Activated CD8-positive, alpha-beta T cell treated with anti-CD3 and anti-CD28 coated beads, Interleukin-2, amount 10 ng/mL, durations not matched to agents 7 days and 5 days (primary cell): Measurements from ENCODE around the gene FAM32A. TPM values are rescaled to one million over a fixed set of nuclear protein-coding genes. Genes with fewer than 3 reads are reported as not detected.

Source experiments
- ATAC-seq: fragments of 150-1000 bp; cut with Tn5 transposase; one replicate; pipeline ENCODE4 v1.10.0; 2021; ENCODE audit warnings: moderate library complexity
- CTCF ChIA-PET: fragments of 350-600 bp; sonication (Branson Sonifier 250); formaldehyde crosslinking; loops from one replicate; lab custom pipeline; 2021; ENCODE audit warnings: antibody characterized with exemption; lab: Charles Lee
- POLR2A ChIA-PET: fragments of 350-600 bp; sonication (Branson Sonifier 250); formaldehyde crosslinking; loops from one replicate; lab custom pipeline; 2021; ENCODE audit warnings: antibody characterized with exemption; lab: Charles Lee
- DNase-seq: peaks from one replicate; pipeline ENCODE4 v3.0.0-alpha.2; 2020
- H3K27ac Mint-ChIP-seq: one replicate; pipeline ENCODE4 v1.8.0; 2021; ENCODE audit warnings: mild to moderate bottlenecking, mixed read lengths
- H3K27me3 Mint-ChIP-seq: one replicate; pipeline ENCODE4 v1.8.0; 2021; ENCODE audit warnings: low read depth, mixed read lengths
- H3K36me3 Mint-ChIP-seq: one replicate; pipeline ENCODE4 v1.8.0; 2021; ENCODE audit warnings: low read depth, mixed read lengths
- H3K4me1 Mint-ChIP-seq: one replicate; pipeline ENCODE4 v1.8.0; 2021; ENCODE audit warnings: low read depth, mixed read lengths
- H3K4me3 Mint-ChIP-seq: one replicate; pipeline ENCODE4 v1.8.0; 2021; ENCODE audit warnings: mild to moderate bottlenecking, mixed read lengths
- H3K9me3 Mint-ChIP-seq: one replicate; pipeline ENCODE4 v1.8.0; 2022; ENCODE audit warnings: mixed read lengths; ENCODE audit not compliant: insufficient read depth
- total RNA-seq, 2 experiments: library from RNA; stranded (reverse); gene quantifications; one replicate each; pipeline ENCODE4 v1.2.3, GENCODE V29; 2021

The FAM32A gene
- total RNA-seq, 2 experiments from 2014 or later, result 65.8 to 69.4 TPM

DNA sequence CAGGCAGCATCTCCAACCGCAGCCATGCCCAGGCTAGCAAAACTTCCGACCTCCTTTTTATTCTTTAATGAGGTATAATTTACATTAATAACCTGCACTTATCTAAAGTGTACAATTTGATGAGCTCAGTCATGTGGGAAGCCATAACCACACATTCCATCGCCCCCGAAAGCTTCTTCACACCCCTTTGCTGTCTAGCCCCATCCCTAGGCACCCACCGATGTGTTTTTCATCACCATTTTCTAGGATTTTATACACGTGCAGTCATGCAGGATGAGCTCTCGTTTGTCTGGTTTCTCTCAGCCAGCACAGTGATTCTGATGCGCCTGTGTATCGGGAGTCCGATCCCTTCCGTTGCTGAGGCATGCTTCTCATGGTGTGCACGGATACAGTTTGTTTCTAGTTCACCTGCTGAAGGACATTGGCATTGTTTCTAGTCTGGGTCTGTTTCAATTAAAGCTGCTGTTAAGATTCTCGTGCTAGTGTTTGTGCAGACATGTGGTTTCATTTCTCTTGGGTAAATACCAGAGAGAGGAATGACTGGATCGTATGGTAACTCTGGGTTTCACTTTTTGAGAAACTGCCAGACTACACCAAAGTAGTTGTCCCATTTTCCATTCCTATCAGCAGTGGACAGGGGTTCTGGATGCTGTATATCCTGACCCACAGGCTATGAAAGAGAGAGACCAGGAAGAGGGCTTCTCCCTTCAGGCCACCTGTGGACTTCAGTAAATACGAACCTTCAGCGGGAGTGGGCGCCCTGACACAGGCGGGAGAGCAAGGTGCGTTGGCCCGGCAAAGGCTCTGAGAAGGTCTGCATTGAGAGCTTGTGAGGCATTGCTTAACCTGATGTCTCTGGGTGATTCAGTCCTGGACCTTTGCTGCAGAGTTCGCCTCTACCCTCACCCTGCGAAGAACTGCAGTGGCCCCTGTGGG lies 17.4 kb downstream of the FAM32A start:
- DNase-seq (no peak), ATAC-seq (no peak)
- peaks cover 70% of the 10 kb centered on the region for H3K4me1 Mint-ChIP-seq
- CTCF ChIA-PET, result interaction anchor here (0.8 to 1.3 kb wide), 4 partner anchors 12 to 183 kb away, joined by 3 to 4 read pairs (median 3); no protein-coding TSS in a partner anchor
- POLR2A ChIA-PET, result interaction anchor here (0.6 to 1.4 kb wide), 7 partner anchors 17 to 440 kb away, joined by 3 read pairs; partner anchors contain the start of genes FAM32A and KLF2
- H3K9me3 Mint-ChIP-seq, result no peaks in the 10 kb centered on the region
- no peaks in the 10 kb centered on the region for H3K27me3 Mint-ChIP-seq
- H3K4me3 Mint-ChIP-seq, result peak overlapping the region; percentile 16
- peak overlapping the region; percentile 73 for H3K27ac Mint-ChIP-seq
- H3K36me3 Mint-ChIP-seq, result peaks cover 67% of the 10 kb centered on the region

DNA sequence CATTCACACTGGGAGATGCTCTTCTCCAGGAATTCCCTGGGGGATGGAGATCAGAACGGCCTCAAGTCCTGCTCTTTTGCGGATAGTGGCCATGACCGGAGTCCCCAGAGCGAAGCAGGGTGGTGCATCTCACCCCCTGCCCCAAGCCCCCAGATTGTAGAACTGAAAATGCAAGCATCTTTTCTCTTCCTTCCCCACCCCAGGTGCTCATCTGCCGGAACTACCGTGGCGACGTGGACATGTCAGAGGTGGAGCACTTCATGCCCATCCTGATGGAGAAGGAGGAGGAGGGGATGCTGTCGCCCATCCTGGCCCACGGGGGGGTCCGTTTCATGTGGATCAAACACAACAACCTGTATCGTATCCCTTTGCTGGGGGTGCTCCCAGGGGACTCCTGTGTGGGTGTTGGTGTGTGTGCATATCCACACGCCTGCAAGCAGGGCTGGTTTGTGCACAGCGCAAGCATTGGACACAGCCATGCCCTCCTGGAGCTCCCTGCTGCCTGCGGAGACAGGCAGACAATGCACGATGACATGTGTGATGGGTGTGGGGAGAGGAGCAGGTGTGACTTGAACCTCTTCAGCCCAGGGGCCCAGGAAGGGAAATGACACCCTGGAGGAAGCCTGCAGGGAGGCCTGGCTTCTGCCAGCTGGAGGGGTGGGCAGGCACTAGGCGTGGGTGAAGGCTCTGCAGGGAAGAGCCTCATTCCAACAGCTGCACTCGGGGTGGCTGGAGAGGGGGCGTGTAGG lies 18.2 kb downstream of the FAM32A start:
- no peaks in the 10 kb centered on the region for H3K27me3 Mint-ChIP-seq
- no peak overlapping the region for H3K4me3 Mint-ChIP-seq
- peaks cover 74% of the 10 kb centered on the region for H3K36me3 Mint-ChIP-seq
- peak overlapping the region; percentile 79 for H3K27ac Mint-ChIP-seq
- no peak for DNase-seq
- H3K4me1 Mint-ChIP-seq, result peaks cover 76% of the 10 kb centered on the region
- POLR2A ChIA-PET, result interaction anchor here (0.6 to 1.4 kb wide), 3 partner anchors 18 to 441 kb away, joined by 3 read pairs; partner anchors contain the start of gene FAM32A
- CTCF ChIA-PET, result interaction anchor here (1.3 kb wide), 1 partner anchor 179 kb away, joined by 4 read pairs; no protein-coding TSS in a partner anchor
- no peaks in the 10 kb centered on the region for H3K9me3 Mint-ChIP-seq
- ATAC-seq, result no peak

GRCh38 chr19:16204005-16204294 lies 18.7 kb downstream of the FAM32A start:
- peaks cover 76% of the 10 kb centered on the region for H3K4me1 Mint-ChIP-seq
- peak overlapping the region; percentile 79 for H3K27ac Mint-ChIP-seq
- no peaks in the 10 kb centered on the region for H3K9me3 Mint-ChIP-seq
- ATAC-seq (no peak), DNase-seq (no peak)
- CTCF ChIA-PET, result no interaction called here
- H3K27me3 Mint-ChIP-seq, result no peaks in the 10 kb centered on the region
- POLR2A ChIA-PET, result no interaction called here
- H3K36me3 Mint-ChIP-seq, result peaks cover 75% of the 10 kb centered on the region
- H3K4me3 Mint-ChIP-seq, result no peak overlapping the region

- Mint-ChIP-seq H3K4me1 (peaks cover 73% of the 10 kb centered on the region), H3K4me3 (no peak overlapping the region), H3K27me3 (no peaks in the 10 kb centered on the region), H3K36me3 (peaks cover 77% of the 10 kb centered on the region), H3K27ac (no peak overlapping the region), H3K9me3 (no peaks in the 10 kb centered on the region)
- ATAC-seq, result no peak
- DNase-seq, result no peak
- ChIA-PET POLR2A (interaction anchor here (0.6 kb wide), 1 partner anchor 9 kb away, joined by 3 read pairs; no protein-coding TSS in a partner anchor), CTCF (interaction anchor here (1.3 kb wide), 1 partner anchor 177 kb away, joined by 3 read pairs; no protein-coding TSS in a partner anchor)
Measured at GRCh38 chr19:16205205-16206045, 20.2 kb downstream of the FAM32A start.

DNA sequence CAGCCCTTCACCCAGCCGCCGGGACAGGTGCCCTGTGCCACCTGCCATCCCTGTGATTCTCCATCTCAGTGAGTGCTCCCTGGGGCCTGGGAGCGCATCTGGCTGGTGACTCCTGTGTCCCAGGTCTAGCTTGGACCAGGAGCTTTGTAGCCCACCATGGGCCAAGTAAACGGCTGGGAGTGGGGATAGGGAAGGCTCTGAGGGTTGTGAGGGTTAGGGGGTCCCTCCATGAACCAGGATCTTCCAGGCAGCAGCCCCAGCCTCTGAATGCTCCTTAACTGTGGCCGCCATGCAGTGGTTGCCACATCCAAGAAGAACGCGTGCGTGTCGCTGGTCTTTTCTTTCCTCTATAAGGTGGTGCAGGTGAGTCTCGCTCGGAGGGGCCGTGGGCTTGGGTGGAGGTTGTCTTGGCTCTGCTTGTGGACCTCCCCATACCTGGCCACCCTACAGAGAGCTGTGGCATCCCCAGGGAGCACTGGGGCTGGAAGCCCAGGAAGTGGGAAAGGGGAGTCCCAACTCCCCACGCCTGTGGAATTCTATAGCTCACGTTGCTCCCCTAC lies 20.9 kb downstream of the FAM32A start:
- no peaks in the 10 kb centered on the region for H3K27me3 Mint-ChIP-seq
- peaks cover 68% of the 10 kb centered on the region for H3K4me1 Mint-ChIP-seq
- H3K27ac Mint-ChIP-seq, result peak overlapping the region; percentile 39
- ATAC-seq (no peak), DNase-seq (no peak)
- no peaks in the 10 kb centered on the region for H3K9me3 Mint-ChIP-seq
- peaks cover 77% of the 10 kb centered on the region for H3K36me3 Mint-ChIP-seq
- no peak overlapping the region for H3K4me3 Mint-ChIP-seq
- ChIA-PET CTCF (interaction anchor here (1.3 kb wide), 1 partner anchor 177 kb away, joined by 3 read pairs; no protein-coding TSS in a partner anchor), POLR2A (interaction anchor here (1.3 to 2.5 kb wide), 3 partner anchors 8 to 17 kb away, joined by 5 to 9 read pairs (median 7); partner anchors contain the start of gene AP1M1)

- no peak for DNase-seq
- H3K4me1 Mint-ChIP-seq, result peaks cover 66% of the 10 kb centered on the region
- no peak overlapping the region for H3K4me3 Mint-ChIP-seq
- ChIA-PET CTCF (no interaction called here), POLR2A (interaction anchor here (1.3 to 2.5 kb wide), 3 partner anchors 9 to 17 kb away, joined by 5 to 9 read pairs (median 7); partner anchors contain the start of gene AP1M1)
- H3K27me3 Mint-ChIP-seq, result no peaks in the 10 kb centered on the region
- H3K27ac Mint-ChIP-seq, result peak overlapping the region; percentile 15
- peaks cover 80% of the 10 kb centered on the region for H3K36me3 Mint-ChIP-seq
- ATAC-seq, result no peak
- no peaks in the 10 kb centered on the region for H3K9me3 Mint-ChIP-seq
Measured at GRCh38 chr19:16206637-16207036, 21.4 kb downstream of the FAM32A start.

GRCh38 chr19:16207063-16207462 lies 21.9 kb downstream of the FAM32A start:
- POLR2A ChIA-PET, result interaction anchor here (1.3 to 2.5 kb wide), 3 partner anchors 9 to 18 kb away, joined by 5 to 9 read pairs (median 7); partner anchors contain the start of gene AP1M1
- H3K4me1 Mint-ChIP-seq, result peaks cover 66% of the 10 kb centered on the region
- ATAC-seq, result no peak
- H3K9me3 Mint-ChIP-seq, result no peaks in the 10 kb centered on the region
- H3K36me3 Mint-ChIP-seq, result peaks cover 81% of the 10 kb centered on the region
- CTCF ChIA-PET, result no interaction called here
- no peak overlapping the region for H3K4me3 Mint-ChIP-seq
- H3K27ac Mint-ChIP-seq, result peak overlapping the region; percentile 15
- no peak for DNase-seq
- H3K27me3 Mint-ChIP-seq, result no peaks in the 10 kb centered on the region

- H3K4me3 Mint-ChIP-seq, result no peak overlapping the region
- H3K36me3 Mint-ChIP-seq, result peaks cover 82% of the 10 kb centered on the region
Measured at GRCh38 chr19:16207490-16208025, 22.3 kb downstream of the FAM32A start.

GRCh38 chr19:16208064-16208759 lies 23.0 kb downstream of the FAM32A start:
- POLR2A ChIA-PET, result interaction anchor here (0.6 to 2.5 kb wide), 3 partner anchors 10 to 37 kb away, joined by 3 to 9 read pairs (median 7); partner anchors contain the start of gene AP1M1
- H3K4me1 Mint-ChIP-seq, result peaks cover 66% of the 10 kb centered on the region
- peak overlapping the region; percentile 6 for H3K27ac Mint-ChIP-seq
- H3K36me3 Mint-ChIP-seq, result peaks cover 82% of the 10 kb centered on the region
- H3K9me3 Mint-ChIP-seq, result no peaks in the 10 kb centered on the region
- DNase-seq (no peak), ATAC-seq (peak; percentile 32)
- H3K27me3 Mint-ChIP-seq, result no peaks in the 10 kb centered on the region
- CTCF ChIA-PET, result no interaction called here
- no peak overlapping the region for H3K4me3 Mint-ChIP-seq

More at GRCh38 chr19:16207490-16208025, 22.3 kb downstream of the FAM32A start:
- Mint-ChIP-seq H3K27ac (peak overlapping the region; percentile 6), H3K4me1 (peaks cover 66% of the 10 kb centered on the region), H3K27me3 (no peaks in the 10 kb centered on the region), H3K9me3 (no peaks in the 10 kb centered on the region)
- ChIA-PET POLR2A (interaction anchor here (1.3 to 2.5 kb wide), 3 partner anchors 10 to 18 kb away, joined by 5 to 9 read pairs (median 7); partner anchors contain the start of gene AP1M1), CTCF (no interaction called here)
- DNase-seq (no peak), ATAC-seq (peak; percentile 21)
